H1 (cell line): ENCODE measurements around the gene TMEM132A. TPM values are rescaled to one million over a fixed set of nuclear protein-coding genes. Genes with fewer than 3 reads are reported as not detected.

ENCODE experiments used
- CTCF ChIA-PET: fragments of 300-600 bp; sonication (Branson Sonifier 250); formaldehyde crosslinking; loops from one replicate; lab custom pipeline; 2021; ENCODE audit not compliant: partially characterized antibody; lab: Charles Lee
- POLR2A ChIA-PET: fragments of 300-600 bp; sonication (Branson Sonifier 250); formaldehyde crosslinking; loops from one replicate; lab custom pipeline; 2021; ENCODE audit warnings: inconsistent platforms; ENCODE audit not compliant: partially characterized antibody; lab: Charles Lee
- DNase-seq, 2 experiments: peaks; one replicate each; pipeline versions ENCODE4 v3.0.0 to v3.0.0-alpha.2; 2010 to 2022; ENCODE audit warnings: low spot score in 2 of 2, low read depth in 1 of 2, mixed read lengths in 1 of 2
- FAIRE-seq: peaks from 2 replicates; lab custom pipeline; 2011; peaks lifted over from hg19 to GRCh38; lab: Jason Lieb, UNC
- H2AFZ ChIP-seq: 2 replicates; pipeline ENCODE4 v1.8.1; 2012; ENCODE audit warnings: low read length, inconsistent platforms
- H2AK5ac ChIP-seq: 2 replicates; pipeline ENCODE4 v1.6.1; 2013; ENCODE audit warnings: low read depth, low read length
- H2BK120ac ChIP-seq: replicated peaks from 2 replicates; pipeline ENCODE3; 2013; ENCODE audit warnings: low read depth, low read length, inconsistent platforms
- H2BK12ac ChIP-seq: 2 replicates; pipeline ENCODE4 v1.6.1; 2013; ENCODE audit warnings: low read depth, low read length
- H2BK15ac ChIP-seq: 2 replicates; pipeline ENCODE4 v1.6.1; 2013; ENCODE audit warnings: low read length
- H2BK20ac ChIP-seq: 2 replicates; pipeline ENCODE4 v1.6.1; 2013; ENCODE audit warnings: low read length
- H2BK5ac ChIP-seq: 2 replicates; pipeline ENCODE4 v1.6.1; 2013; ENCODE audit warnings: low read depth, low read length
- H3K14ac ChIP-seq: 2 replicates; pipeline ENCODE4 v1.6.1; 2013; ENCODE audit warnings: inconsistent platforms; ENCODE audit not compliant: insufficient read length
- H3K18ac ChIP-seq: 2 replicates; pipeline ENCODE4 v1.6.1; 2013; ENCODE audit warnings: low read length; ENCODE audit errors: extremely low read depth
- H3K23ac ChIP-seq: 2 replicates; pipeline ENCODE4 v1.6.1; 2013; ENCODE audit warnings: inconsistent platforms; ENCODE audit not compliant: insufficient read length
- H3K23me2 ChIP-seq: 2 replicates; pipeline ENCODE4 v1.6.1; 2013; ENCODE audit warnings: low read depth, low read length
- H3K27ac ChIP-seq: 2 replicates; pipeline ENCODE4 v1.6.1; 2011; ENCODE audit warnings: low read depth, low read length, inconsistent platforms
- H3K27me3 ChIP-seq, 4 experiments: replicated peaks in 1 of 4; 1 replicate in 1 of 4; 2 replicates in 3 of 4; pipeline versions ENCODE4 v1.6.1 to v1.8.1; 2011 to 2013; ENCODE audit warnings: low read length in 3 of 4, mild to moderate bottlenecking in 3 of 4, inconsistent platforms in 2 of 4, mixed read lengths in 2 of 4, moderate library complexity in 1 of 4; ENCODE audit not compliant: control insufficient read depth in 3 of 4, insufficient read depth in 3 of 4; ENCODE audit errors: extremely low read depth in 1 of 4
- H3K36me3 ChIP-seq, 4 experiments: 2 replicates each; pipeline versions ENCODE4 v1.6.1 to v1.8.1; 2011 to 2013; ENCODE audit warnings: mild to moderate bottlenecking in 4 of 4, low read length in 3 of 4, moderate library complexity in 2 of 4, control low read depth in 1 of 4, inconsistent platforms in 1 of 4; ENCODE audit not compliant: insufficient read depth in 4 of 4, control insufficient read depth in 2 of 4
- H3K4ac ChIP-seq: replicated peaks from 2 replicates; pipeline ENCODE3; 2013; ENCODE audit warnings: low read length, low read depth, mixed read lengths, inconsistent platforms; ENCODE audit not compliant: insufficient read length
- H3K4me1 ChIP-seq, 4 experiments: replicated peaks in 1 of 4; 1 replicate in 1 of 4; 2 replicates in 3 of 4; pipeline versions ENCODE4 v1.6.1 to v1.8.1; 2011 to 2013; ENCODE audit warnings: low read length in 3 of 4, inconsistent platforms in 2 of 4, mixed read lengths in 1 of 4; ENCODE audit not compliant: insufficient read depth in 4 of 4, control insufficient read depth in 3 of 4
- H3K4me2 ChIP-seq, 2 experiments: 2 replicates each; pipeline versions ENCODE4 v1.6.1 to v1.8.1; 2011 to 2013; ENCODE audit warnings: low read depth in 2 of 2, low read length in 2 of 2, control low read depth in 1 of 2, inconsistent platforms in 1 of 2, mild to moderate bottlenecking in 1 of 2; ENCODE audit not compliant: insufficient read depth in 1 of 2
- H3K4me3 ChIP-seq, 4 experiments: fragments of 200-600, 300-600 bp in 1 of 4; sonication (generic), shearing (Covaris generic), sonication (Bioruptor Twin) in 1 of 4; 2 replicates each; pipeline versions ENCODE4 v1.5.1 to v1.8.1; 2011 to 2016; ENCODE audit warnings: low read length in 4 of 4, low read depth in 3 of 4, control low read depth in 2 of 4, inconsistent platforms in 2 of 4, mild to moderate bottlenecking in 2 of 4, mixed read lengths in 1 of 4, moderate library complexity in 1 of 4; ENCODE audit not compliant: insufficient read depth in 2 of 4; ENCODE audit errors: extremely low read depth in 1 of 4
- H3K56ac ChIP-seq: replicated peaks from 2 replicates; pipeline ENCODE3; 2013; ENCODE audit warnings: low read depth, mild to moderate bottlenecking, mixed read lengths, low read length, inconsistent platforms; ENCODE audit not compliant: insufficient read length
- H3K79me1 ChIP-seq: 2 replicates; pipeline ENCODE4 v1.6.1; 2013; ENCODE audit warnings: low read depth, low read length, control low read depth
- H3K79me2 ChIP-seq, 2 experiments: 2 replicates each; pipeline versions ENCODE4 v1.6.1 to v1.8.1; 2012 to 2013; ENCODE audit warnings: low read length in 2 of 2, mild to moderate bottlenecking in 2 of 2, inconsistent platforms in 1 of 2; ENCODE audit not compliant: insufficient read depth in 2 of 2, control insufficient read depth in 1 of 2
- H3K9ac ChIP-seq, 4 experiments: replicated peaks in 1 of 4; 1 replicate in 1 of 4; 2 replicates in 3 of 4; pipeline versions ENCODE4 v1.6.1 to v1.8.1; 2011 to 2013; ENCODE audit warnings: low read depth in 3 of 4, low read length in 3 of 4, control low read depth in 2 of 4, mild to moderate bottlenecking in 2 of 4, moderate library complexity in 2 of 4, inconsistent platforms in 1 of 4; ENCODE audit errors: extremely low read depth in 1 of 4
- H3K9me3 ChIP-seq, 2 experiments: 2 replicates each; pipeline versions ENCODE4 v1.6.1 to v1.8.1; 2012 to 2013; ENCODE audit warnings: mild to moderate bottlenecking in 2 of 2, moderate library complexity in 2 of 2, control low read depth in 1 of 2, inconsistent platforms in 1 of 2, low read depth in 1 of 2, low read length in 1 of 2, mixed read lengths in 1 of 2; ENCODE audit not compliant: insufficient read depth in 2 of 2
- H4K20me1 ChIP-seq, 2 experiments: replicated peaks in 1 of 2; 2 replicates each; pipeline versions ENCODE3 to v1.8.1; 2011 to 2013; ENCODE audit warnings: inconsistent platforms in 2 of 2, low read length in 2 of 2, mild to moderate bottlenecking in 1 of 2; ENCODE audit not compliant: insufficient read depth in 2 of 2, control insufficient read depth in 1 of 2
- H4K5ac ChIP-seq: 2 replicates; pipeline ENCODE4 v1.6.1; 2013; ENCODE audit warnings: low read length, low read depth, mixed read lengths, inconsistent platforms; ENCODE audit not compliant: insufficient read length
- H4K8ac ChIP-seq: 2 replicates; pipeline ENCODE4 v1.8.0; 2013; ENCODE audit warnings: mild to moderate bottlenecking, moderate library complexity, low read length, inconsistent platforms; ENCODE audit not compliant: insufficient read depth; ENCODE audit errors: extremely low read depth
- H4K91ac ChIP-seq: replicated peaks from 2 replicates; pipeline ENCODE3; 2013; ENCODE audit warnings: low read length, mixed read lengths, inconsistent platforms; ENCODE audit not compliant: insufficient read length
- KDM4A ChIP-seq: IDR thresholded peaks from one replicate; pipeline ENCODE4 v1.7.1; 2012; ENCODE audit warnings: low read depth, mild to moderate bottlenecking, moderate library complexity, low read length, inconsistent platforms; ENCODE audit not compliant: severe bottlenecking
- TCF12 ChIP-seq: IDR thresholded peaks from 2 replicates; pipeline ENCODE4 v1.6.1; 2011; ENCODE audit warnings: low read depth, mild to moderate bottlenecking, low read length
- WGBS, 2 experiments: shearing (Covaris generic) in 1 of 2; methylation state at CpG; one replicate each; pipeline versions ENCODE4 v1.1.6 to v1.1.7; 2013 to 2015; ENCODE audit warnings: low lambda C conversion rate in 2 of 2, mixed read lengths in 2 of 2, inconsistent platforms in 1 of 2, low coverage in 1 of 2, missing lambda C conversion rate in 1 of 2; ENCODE audit not compliant: insufficient replicate concordance in 2 of 2, insufficient coverage in 1 of 2, insufficient read length in 1 of 2; ENCODE audit errors: extremely low coverage in 1 of 2, missing lambda C conversion rate in 1 of 2; 5-methylcytosine and 5-hydroxymethylcytosine counted together
- polyA plus RNA-seq, 7 experiments: library from polyadenylated mRNA; depleted of rRNA in 3 of 7; stranded (reverse) in 5 of 7; unstranded in 2 of 7; fragments of >200 nt in 5 of 7; fragments of 200-250 nt in 2 of 7; gene quantifications; 1 replicate in 5 of 7; 2 replicates in 1 of 7; 4 replicates in 1 of 7; pipeline versions ENCODE4 v1.2.1 to v1.2.3, GENCODE V29; 2011 to 2013; ENCODE audit warnings: missing spikeins in 2 of 7, mixed read lengths in 2 of 7
- total RNA-seq: library from RNA; stranded (reverse); fragmentation: NEBNext Ultra II Directional; extraction: Animal tissue kit (Norgen Biotek cat#: 25700); gene quantifications from 2 replicates; pipeline ENCODE4 v1.2.1, GENCODE V29; 2021

TMEM132A gene
- total and polyA plus RNA-seq, 2 of the 8 experiments (the other 6 are each of a cell fraction or from before 2014, with no cell fraction given): 46.6 to 97.9 TPM

GRCh38 chr11:60951606-60951903, 27.3 kb downstream of the TMEM132A start:
- Histone ChIP-seq H3K4ac (no peak overlapping the region), H4K8ac (no peak overlapping the region; the same call in 1 of the 2 replicates), H2BK15ac (no peak overlapping the region), H2BK120ac (no peak overlapping the region), H3K18ac (peak overlapping the region; percentile 90), H3K4me1 (peaks cover 0 to 23% (median 14%) of the 10 kb centered on the region in 4 experiments; a peak in 6 of 7 replicates), H3K9me3 (no peaks in the 10 kb centered on the region), H3K56ac (no peak overlapping the region), H4K91ac (peak overlapping the region; percentile 90), H3K79me1 (no peaks in the 10 kb centered on the region), H3K36me3 (no peaks in the 10 kb centered on the region), H2BK12ac (peak overlapping the region; percentile 95; the same call in 1 of the 2 replicates), H2BK20ac (peak overlapping the region; percentile 43; the same call in 1 of the 2 replicates), H3K27ac (peak overlapping the region; percentile 26; the same call in 1 of the 2 replicates), H2AK5ac (no peak overlapping the region), H3K79me2 (no peaks in the 10 kb centered on the region), H3K4me2 (peak overlapping the region; percentile 89 to 92), H3K4me3 (peak overlapping the region; percentile 28 to 66 (median 44)), H4K20me1 (peaks cover 0 to 2% of the 10 kb centered on the region in 2 experiments), H3K9ac (peak overlapping the region in 2 of 4 experiments; percentile 19 to 20; a peak in 3 of 7 replicates), H3K23me2 (peaks cover 15% of the 10 kb centered on the region; the same call in 1 of the 2 replicates), H4K5ac (peak overlapping the region; percentile 7), H3K23ac (no peak overlapping the region), H2AFZ (no peak overlapping the region), H3K27me3 (peaks cover 0 to 15% (median 8%) of the 10 kb centered on the region in 4 experiments; a peak in 4 of 7 replicates), H3K14ac (no peak overlapping the region), H2BK5ac (peak overlapping the region; percentile 92; the same call in 1 of the 2 replicates)
- FAIRE-seq (no peak), DNase-seq (no peak)
- ChIA-PET POLR2A (interaction anchor here (0.9 to 2.5 kb wide), 6 partner anchors 9 to 67 kb away, joined by 3 to 10 read pairs (median 5); no protein-coding TSS in a partner anchor), CTCF (interaction anchor here (1.5 kb wide), 1 partner anchor 18 kb away, joined by 5 read pairs; no protein-coding TSS in a partner anchor)
- WGBS, 2 experiments: 4% methylated on average over 5 of the region's 8 CpGs; no CpG with 5 or more reads in 1 of the 2 experiments
- TF ChIP-seq KDM4A (peak; percentile 17), TCF12 (0 out of 2 replicates have a peak, but pooled peaks have one; percentile 13)
